WTC11 (cell line): ENCODE results near the gene CYSTM1. TPM values are rescaled to one million over a fixed set of nuclear protein-coding genes. Genes with fewer than 3 reads are reported as not detected.

Experiments used
- ATAC-seq: fragments of 200-7000 bp; cut with Tn5 transposase; 2 replicates; pipeline ENCODE4 v1.10.0; 2021; ENCODE audit warnings: mild to moderate bottlenecking, moderate library complexity
- CTCF ChIA-PET: fragments of 300-600 bp; sonication (Branson Sonifier 250); formaldehyde crosslinking; loops from one replicate; lab custom pipeline; 2021; ENCODE audit warnings: antibody characterized with exemption; lab: Charles Lee
- POLR2A ChIA-PET: fragments of 350-600 bp; sonication (Branson Sonifier 250); formaldehyde crosslinking; loops from one replicate; lab custom pipeline; 2021; ENCODE audit warnings: antibody characterized with exemption; lab: Charles Lee
- DNase-seq: peaks from one replicate; pipeline ENCODE4 v3.0.0; 2021; ENCODE audit warnings: low spot score
- H3K27ac Mint-ChIP-seq: 2 replicates; pipeline ENCODE4 v1.8.0; 2021; ENCODE audit warnings: mixed read lengths
- H3K27me3 Mint-ChIP-seq: 2 replicates; pipeline ENCODE4 v1.8.0; 2021; ENCODE audit warnings: low read depth, mild to moderate bottlenecking, moderate library complexity, mixed read lengths
- H3K36me3 Mint-ChIP-seq: 2 replicates; pipeline ENCODE4 v1.8.0; 2021; ENCODE audit warnings: mixed read lengths
- H3K4me1 Mint-ChIP-seq: 2 replicates; pipeline ENCODE4 v1.8.0; 2022; ENCODE audit warnings: mixed read lengths
- H3K4me3 Mint-ChIP-seq: 2 replicates; pipeline ENCODE4 v1.8.0; 2021; ENCODE audit warnings: mild to moderate bottlenecking, moderate library complexity, mixed read lengths
- H3K9me3 Mint-ChIP-seq: 2 replicates; pipeline ENCODE4 v1.8.0; 2021; ENCODE audit warnings: mixed read lengths
- ETV6 ChIP-seq: sonication (generic); formaldehyde crosslinking; IDR thresholded peaks from 2 replicates; pipeline ENCODE4 v1.8.1; 2022; ENCODE audit warnings: mild to moderate bottlenecking, missing genetic modification reagents
- FOXJ3 ChIP-seq: sonication (generic); formaldehyde crosslinking; IDR thresholded peaks from 2 replicates; pipeline ENCODE4 v1.9.0; 2021; ENCODE audit warnings: missing genetic modification reagents, mild to moderate bottlenecking, borderline replicate concordance
- JAZF1 ChIP-seq: fragments of 250-450 bp; sonication (Bioruptor Pico); IDR thresholded peaks from 2 replicates; pipeline ENCODE4 v1.9.0; 2021; ENCODE audit warnings: moderate library complexity, mild to moderate bottlenecking, inconsistent platforms
- MXD4 ChIP-seq: fragments of 250-450 bp; sonication (Bioruptor Pico); IDR thresholded peaks from 2 replicates; pipeline ENCODE4 v1.8.0; 2021; ENCODE audit warnings: mild to moderate bottlenecking, moderate library complexity, borderline replicate concordance
- NR1H2 ChIP-seq: sonication (generic); formaldehyde crosslinking; IDR thresholded peaks from 2 replicates; pipeline ENCODE4 v1.9.0; 2021; ENCODE audit warnings: mild to moderate bottlenecking, moderate library complexity, missing genetic modification reagents
- NR3C1 ChIP-seq: sonication (generic); formaldehyde crosslinking; conservative IDR thresholded peaks from 2 replicates; pipeline ENCODE4 v1.8.1; 2023; ENCODE audit warnings: low read depth, mild to moderate bottlenecking, missing genetic modification reagents
- OVOL2 ChIP-seq: fragments of 250-450 bp; sonication (Bioruptor Pico); IDR thresholded peaks from 2 replicates; pipeline ENCODE4 v1.9.0; 2021; ENCODE audit warnings: mild to moderate bottlenecking, borderline replicate concordance
- ZNF219 ChIP-seq: sonication (generic); formaldehyde crosslinking; IDR thresholded peaks from 2 replicates; pipeline ENCODE4 v1.8.0; 2023; ENCODE audit warnings: missing genetic modification reagents, mild to moderate bottlenecking, borderline replicate concordance
- total RNA-seq: library from RNA; stranded (reverse); gene quantifications from 3 replicates; pipeline ENCODE4 v1.2.3, GENCODE V29; 2021
- TF ChIP-seq, protein P1 (sequence below): sonication (generic); formaldehyde crosslinking; IDR thresholded peaks from 2 replicates; pipeline ENCODE4 v1.8.1; 2023; ENCODE audit warnings: mild to moderate bottlenecking, missing genetic modification reagents
- TF ChIP-seq, protein P2 (sequence below): fragments of 250-450 bp; sonication (Bioruptor Pico); IDR thresholded peaks from 2 replicates; pipeline ENCODE4 v1.9.0; 2021; ENCODE audit warnings: mild to moderate bottlenecking, borderline replicate concordance
- TF ChIP-seq, protein P3 (sequence below): sonication (generic); formaldehyde crosslinking; IDR thresholded peaks from 2 replicates; pipeline ENCODE4 v1.8.0; 2022; ENCODE audit warnings: mild to moderate bottlenecking, missing genetic modification reagents
- TF ChIP-seq, protein P4 (sequence below): sonication (generic); formaldehyde crosslinking; IDR thresholded peaks from 2 replicates; pipeline ENCODE4 v1.8.0; 2022; ENCODE audit warnings: missing genetic modification reagents
- TF ChIP-seq, protein P5 (sequence below): sonication (generic); formaldehyde crosslinking; IDR thresholded peaks from 2 replicates; pipeline ENCODE4 v1.8.0; 2023; ENCODE audit warnings: missing genetic modification reagents, mild to moderate bottlenecking, borderline replicate concordance
- TF ChIP-seq, protein P6 (sequence below): sonication (generic); formaldehyde crosslinking; IDR thresholded peaks from 2 replicates; pipeline ENCODE4 v1.8.0; 2022; ENCODE audit warnings: mild to moderate bottlenecking, missing genetic modification reagents

Gene CYSTM1
- total RNA-seq, 1 experiment from 2014 or later = 29.3 TPM

DNA sequence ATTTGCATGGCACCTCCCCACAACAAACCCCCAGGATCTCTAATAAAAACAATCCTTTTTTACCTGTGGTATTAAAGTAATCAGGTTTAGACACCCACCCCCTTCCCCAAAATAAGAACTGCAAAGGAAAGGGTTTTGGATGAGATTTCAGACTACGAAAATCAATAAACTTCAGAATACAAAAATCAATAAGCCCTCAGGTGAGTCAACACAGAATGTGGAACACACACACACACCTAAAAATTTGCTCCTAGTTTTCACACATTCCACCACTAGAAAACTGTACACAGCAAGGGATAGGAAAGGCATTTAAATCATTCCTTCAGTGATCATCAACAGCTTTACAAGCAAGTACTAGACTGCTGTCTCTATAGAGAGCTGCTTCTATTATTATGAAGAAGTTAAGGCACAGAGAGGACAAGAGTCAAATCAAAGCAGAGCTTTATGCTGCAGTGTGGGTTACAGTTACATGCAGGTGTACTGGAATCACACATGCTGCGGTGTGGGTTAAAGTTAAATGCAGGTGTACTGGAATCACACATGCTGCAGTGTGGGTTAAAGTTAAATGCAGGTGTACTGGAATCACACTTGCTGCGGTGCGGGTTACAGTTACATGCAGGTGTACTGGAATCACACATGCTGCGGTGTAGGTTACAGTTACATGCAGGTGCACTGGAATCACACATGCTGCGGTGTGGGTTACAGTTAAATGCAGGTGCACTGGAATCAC, 91.6 kb downstream of the CYSTM1 start:
- CTCF ChIA-PET = interaction anchor here (0.6 to 2.7 kb wide), 3 partner anchors 39 to 92 kb away, joined by 3 to 9 read pairs (median 3); partner anchors contain the start of gene HBEGF

More for the DNA sequence above, 91.6 kb downstream of the CYSTM1 start:
- ATAC-seq (no peak), DNase-seq (no peak)
- H3K27ac Mint-ChIP-seq = peak overlapping the region; percentile 80
- H3K4me3 Mint-ChIP-seq = no peak overlapping the region
- H3K36me3 Mint-ChIP-seq = no peaks in the 10 kb centered on the region
- H3K4me1 Mint-ChIP-seq = peaks cover 22% of the 10 kb centered on the region
- no peaks in the 10 kb centered on the region for H3K9me3 Mint-ChIP-seq
- H3K27me3 Mint-ChIP-seq = no peaks in the 10 kb centered on the region
- POLR2A ChIA-PET = no interaction called here
- TF ChIP-seq, protein P1, sequence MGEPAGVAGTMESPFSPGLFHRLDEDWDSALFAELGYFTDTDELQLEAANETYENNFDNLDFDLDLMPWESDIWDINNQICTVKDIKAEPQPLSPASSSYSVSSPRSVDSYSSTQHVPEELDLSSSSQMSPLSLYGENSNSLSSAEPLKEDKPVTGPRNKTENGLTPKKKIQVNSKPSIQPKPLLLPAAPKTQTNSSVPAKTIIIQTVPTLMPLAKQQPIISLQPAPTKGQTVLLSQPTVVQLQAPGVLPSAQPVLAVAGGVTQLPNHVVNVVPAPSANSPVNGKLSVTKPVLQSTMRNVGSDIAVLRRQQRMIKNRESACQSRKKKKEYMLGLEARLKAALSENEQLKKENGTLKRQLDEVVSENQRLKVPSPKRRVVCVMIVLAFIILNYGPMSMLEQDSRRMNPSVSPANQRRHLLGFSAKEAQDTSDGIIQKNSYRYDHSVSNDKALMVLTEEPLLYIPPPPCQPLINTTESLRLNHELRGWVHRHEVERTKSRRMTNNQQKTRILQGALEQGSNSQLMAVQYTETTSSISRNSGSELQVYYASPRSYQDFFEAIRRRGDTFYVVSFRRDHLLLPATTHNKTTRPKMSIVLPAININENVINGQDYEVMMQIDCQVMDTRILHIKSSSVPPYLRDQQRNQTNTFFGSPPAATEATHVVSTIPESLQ (CRISPR knock-in tag) = no peak
- TF ChIP-seq JAZF1 (no peak), OVOL2 (CRISPR knock-in tag) (no peak), NR1H2 (no peak), ZNF219 (CRISPR knock-in tag) (no peak), MXD4 (CRISPR knock-in tag) (no peak), FOXJ3 (CRISPR knock-in tag) (no peak), NR3C1 (CRISPR knock-in tag) (no peak), ETV6 (no peak)
- TF ChIP-seq, protein P2, sequence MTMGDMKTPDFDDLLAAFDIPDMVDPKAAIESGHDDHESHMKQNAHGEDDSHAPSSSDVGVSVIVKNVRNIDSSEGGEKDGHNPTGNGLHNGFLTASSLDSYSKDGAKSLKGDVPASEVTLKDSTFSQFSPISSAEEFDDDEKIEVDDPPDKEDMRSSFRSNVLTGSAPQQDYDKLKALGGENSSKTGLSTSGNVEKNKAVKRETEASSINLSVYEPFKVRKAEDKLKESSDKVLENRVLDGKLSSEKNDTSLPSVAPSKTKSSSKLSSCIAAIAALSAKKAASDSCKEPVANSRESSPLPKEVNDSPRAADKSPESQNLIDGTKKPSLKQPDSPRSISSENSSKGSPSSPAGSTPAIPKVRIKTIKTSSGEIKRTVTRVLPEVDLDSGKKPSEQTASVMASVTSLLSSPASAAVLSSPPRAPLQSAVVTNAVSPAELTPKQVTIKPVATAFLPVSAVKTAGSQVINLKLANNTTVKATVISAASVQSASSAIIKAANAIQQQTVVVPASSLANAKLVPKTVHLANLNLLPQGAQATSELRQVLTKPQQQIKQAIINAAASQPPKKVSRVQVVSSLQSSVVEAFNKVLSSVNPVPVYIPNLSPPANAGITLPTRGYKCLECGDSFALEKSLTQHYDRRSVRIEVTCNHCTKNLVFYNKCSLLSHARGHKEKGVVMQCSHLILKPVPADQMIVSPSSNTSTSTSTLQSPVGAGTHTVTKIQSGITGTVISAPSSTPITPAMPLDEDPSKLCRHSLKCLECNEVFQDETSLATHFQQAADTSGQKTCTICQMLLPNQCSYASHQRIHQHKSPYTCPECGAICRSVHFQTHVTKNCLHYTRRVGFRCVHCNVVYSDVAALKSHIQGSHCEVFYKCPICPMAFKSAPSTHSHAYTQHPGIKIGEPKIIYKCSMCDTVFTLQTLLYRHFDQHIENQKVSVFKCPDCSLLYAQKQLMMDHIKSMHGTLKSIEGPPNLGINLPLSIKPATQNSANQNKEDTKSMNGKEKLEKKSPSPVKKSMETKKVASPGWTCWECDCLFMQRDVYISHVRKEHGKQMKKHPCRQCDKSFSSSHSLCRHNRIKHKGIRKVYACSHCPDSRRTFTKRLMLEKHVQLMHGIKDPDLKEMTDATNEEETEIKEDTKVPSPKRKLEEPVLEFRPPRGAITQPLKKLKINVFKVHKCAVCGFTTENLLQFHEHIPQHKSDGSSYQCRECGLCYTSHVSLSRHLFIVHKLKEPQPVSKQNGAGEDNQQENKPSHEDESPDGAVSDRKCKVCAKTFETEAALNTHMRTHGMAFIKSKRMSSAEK (CRISPR knock-in tag) = no peak
- TF ChIP-seq, protein P3, sequence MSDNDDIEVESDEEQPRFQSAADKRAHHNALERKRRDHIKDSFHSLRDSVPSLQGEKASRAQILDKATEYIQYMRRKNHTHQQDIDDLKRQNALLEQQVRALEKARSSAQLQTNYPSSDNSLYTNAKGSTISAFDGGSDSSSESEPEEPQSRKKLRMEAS (CRISPR knock-in tag) = no peak
- TF ChIP-seq, protein P4, sequence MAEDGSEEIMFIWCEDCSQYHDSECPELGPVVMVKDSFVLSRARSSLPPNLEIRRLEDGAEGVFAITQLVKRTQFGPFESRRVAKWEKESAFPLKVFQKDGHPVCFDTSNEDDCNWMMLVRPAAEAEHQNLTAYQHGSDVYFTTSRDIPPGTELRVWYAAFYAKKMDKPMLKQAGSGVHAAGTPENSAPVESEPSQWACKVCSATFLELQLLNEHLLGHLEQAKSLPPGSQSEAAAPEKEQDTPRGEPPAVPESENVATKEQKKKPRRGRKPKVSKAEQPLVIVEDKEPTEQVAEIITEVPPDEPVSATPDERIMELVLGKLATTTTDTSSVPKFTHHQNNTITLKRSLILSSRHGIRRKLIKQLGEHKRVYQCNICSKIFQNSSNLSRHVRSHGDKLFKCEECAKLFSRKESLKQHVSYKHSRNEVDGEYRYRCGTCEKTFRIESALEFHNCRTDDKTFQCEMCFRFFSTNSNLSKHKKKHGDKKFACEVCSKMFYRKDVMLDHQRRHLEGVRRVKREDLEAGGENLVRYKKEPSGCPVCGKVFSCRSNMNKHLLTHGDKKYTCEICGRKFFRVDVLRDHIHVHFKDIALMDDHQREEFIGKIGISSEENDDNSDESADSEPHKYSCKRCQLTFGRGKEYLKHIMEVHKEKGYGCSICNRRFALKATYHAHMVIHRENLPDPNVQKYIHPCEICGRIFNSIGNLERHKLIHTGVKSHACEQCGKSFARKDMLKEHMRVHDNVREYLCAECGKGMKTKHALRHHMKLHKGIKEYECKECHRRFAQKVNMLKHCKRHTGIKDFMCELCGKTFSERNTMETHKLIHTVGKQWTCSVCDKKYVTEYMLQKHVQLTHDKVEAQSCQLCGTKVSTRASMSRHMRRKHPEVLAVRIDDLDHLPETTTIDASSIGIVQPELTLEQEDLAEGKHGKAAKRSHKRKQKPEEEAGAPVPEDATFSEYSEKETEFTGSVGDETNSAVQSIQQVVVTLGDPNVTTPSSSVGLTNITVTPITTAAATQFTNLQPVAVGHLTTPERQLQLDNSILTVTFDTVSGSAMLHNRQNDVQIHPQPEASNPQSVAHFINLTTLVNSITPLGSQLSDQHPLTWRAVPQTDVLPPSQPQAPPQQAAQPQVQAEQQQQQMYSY (CRISPR knock-in tag) = no peak
- TF ChIP-seq, protein P5, sequence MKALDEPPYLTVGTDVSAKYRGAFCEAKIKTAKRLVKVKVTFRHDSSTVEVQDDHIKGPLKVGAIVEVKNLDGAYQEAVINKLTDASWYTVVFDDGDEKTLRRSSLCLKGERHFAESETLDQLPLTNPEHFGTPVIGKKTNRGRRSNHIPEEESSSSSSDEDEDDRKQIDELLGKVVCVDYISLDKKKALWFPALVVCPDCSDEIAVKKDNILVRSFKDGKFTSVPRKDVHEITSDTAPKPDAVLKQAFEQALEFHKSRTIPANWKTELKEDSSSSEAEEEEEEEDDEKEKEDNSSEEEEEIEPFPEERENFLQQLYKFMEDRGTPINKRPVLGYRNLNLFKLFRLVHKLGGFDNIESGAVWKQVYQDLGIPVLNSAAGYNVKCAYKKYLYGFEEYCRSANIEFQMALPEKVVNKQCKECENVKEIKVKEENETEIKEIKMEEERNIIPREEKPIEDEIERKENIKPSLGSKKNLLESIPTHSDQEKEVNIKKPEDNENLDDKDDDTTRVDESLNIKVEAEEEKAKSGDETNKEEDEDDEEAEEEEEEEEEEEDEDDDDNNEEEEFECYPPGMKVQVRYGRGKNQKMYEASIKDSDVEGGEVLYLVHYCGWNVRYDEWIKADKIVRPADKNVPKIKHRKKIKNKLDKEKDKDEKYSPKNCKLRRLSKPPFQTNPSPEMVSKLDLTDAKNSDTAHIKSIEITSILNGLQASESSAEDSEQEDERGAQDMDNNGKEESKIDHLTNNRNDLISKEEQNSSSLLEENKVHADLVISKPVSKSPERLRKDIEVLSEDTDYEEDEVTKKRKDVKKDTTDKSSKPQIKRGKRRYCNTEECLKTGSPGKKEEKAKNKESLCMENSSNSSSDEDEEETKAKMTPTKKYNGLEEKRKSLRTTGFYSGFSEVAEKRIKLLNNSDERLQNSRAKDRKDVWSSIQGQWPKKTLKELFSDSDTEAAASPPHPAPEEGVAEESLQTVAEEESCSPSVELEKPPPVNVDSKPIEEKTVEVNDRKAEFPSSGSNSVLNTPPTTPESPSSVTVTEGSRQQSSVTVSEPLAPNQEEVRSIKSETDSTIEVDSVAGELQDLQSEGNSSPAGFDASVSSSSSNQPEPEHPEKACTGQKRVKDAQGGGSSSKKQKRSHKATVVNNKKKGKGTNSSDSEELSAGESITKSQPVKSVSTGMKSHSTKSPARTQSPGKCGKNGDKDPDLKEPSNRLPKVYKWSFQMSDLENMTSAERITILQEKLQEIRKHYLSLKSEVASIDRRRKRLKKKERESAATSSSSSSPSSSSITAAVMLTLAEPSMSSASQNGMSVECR (CRISPR knock-in tag) = no peak
- TF ChIP-seq, protein P6, sequence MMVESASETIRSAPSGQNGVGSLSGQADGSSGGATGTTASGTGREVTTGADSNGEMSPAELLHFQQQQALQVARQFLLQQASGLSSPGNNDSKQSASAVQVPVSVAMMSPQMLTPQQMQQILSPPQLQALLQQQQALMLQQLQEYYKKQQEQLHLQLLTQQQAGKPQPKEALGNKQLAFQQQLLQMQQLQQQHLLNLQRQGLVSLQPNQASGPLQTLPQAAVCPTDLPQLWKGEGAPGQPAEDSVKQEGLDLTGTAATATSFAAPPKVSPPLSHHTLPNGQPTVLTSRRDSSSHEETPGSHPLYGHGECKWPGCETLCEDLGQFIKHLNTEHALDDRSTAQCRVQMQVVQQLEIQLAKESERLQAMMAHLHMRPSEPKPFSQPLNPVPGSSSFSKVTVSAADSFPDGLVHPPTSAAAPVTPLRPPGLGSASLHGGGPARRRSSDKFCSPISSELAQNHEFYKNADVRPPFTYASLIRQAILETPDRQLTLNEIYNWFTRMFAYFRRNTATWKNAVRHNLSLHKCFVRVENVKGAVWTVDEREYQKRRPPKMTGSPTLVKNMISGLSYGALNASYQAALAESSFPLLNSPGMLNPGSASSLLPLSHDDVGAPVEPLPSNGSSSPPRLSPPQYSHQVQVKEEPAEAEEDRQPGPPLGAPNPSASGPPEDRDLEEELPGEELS (CRISPR knock-in tag) = no peak
- TF ChIP-seq, all 79 proteins: peak for 0
